Stimulated activated CD8-positive, alpha-beta memory T cell treated with anti-CD3 and anti-CD28 coated beads, Interleukin-2, amount 100 ng/mL, for 48 hours (primary cell): ENCODE measurements around the gene GH2.

Source experiments
- DNase-seq, 2 donors: peaks; one replicate each; pipeline ENCODE4 v3.0.0-alpha.2; 2020; ENCODE audit warnings: low read depth in 2 of 2

Gene GH2

DNA sequence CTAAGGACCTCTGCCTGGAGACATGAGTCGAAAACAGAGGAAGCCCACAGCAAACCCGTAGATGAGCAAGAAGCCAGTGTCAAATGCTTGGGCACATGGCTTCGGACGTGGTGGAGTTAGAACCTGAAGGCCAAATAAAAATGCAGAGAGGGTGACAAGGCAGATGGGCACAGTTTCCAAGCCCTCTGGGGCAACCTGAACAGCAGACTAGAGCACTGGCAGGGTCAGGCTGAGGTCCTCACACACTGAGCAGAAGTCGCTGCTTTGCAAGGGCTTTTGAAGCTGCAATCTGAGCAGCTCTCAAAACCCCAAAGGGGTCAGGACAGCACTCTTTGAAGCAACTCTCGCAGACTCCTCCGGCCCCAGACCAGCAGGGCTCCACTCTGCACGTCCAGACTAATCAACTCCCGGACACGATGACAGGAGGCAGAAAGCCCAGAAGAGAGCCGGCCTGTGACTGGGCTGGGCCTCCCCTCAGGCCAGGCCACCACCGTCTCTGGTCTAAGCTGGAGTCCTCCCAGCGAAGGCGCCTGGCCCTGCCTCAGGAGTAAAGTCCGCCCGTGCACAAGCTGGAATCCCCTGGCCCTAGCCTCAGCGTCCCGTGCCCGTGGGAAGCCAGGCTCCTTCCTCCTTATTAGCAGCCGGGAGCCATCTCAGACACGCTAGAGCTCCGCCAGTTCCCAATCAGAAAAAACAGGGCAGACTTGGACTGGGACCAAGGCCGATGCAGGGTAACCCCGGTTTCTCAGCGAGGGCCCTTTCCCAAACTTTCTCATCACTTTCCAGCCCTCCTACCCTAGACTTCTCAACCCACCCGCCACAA, 40.2 kb downstream of the GH2 start:
- no peak for DNase-seq

DNA sequence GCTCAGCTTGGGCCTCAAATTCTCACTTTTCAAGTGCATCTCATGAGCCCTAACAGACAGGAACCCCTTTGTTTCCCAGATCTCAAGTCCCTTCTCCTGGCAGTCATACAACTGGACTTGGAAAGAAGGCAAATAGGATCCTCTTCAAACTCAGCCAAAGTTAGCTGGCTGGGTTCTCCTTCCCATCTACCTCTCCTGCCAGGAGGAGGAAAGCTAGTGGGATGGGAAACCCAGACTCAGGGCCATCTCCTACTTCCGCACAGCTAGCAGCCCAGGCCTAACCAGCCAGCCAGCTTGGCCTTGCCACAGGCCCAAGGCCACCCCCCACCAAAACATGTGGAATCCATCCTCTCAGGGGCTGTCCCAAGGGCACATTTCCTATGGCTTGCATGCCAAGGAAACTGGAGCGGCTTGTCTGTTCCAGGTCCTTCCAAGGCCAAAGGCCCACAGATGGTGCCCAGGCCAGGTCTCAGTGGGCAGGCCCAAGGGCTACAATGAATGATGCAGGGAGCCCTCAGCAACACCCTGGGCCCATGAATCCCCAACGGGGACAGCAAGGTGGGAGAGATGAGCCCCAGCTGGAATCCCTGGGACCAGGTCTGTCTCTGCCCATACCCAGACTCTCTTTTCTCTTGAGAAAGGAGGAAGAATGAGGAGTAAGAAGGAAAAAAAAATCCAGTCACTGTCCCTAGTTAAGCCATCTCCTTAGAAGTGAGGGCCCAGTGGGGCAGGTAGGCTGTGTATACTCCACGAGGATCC, 41.0 kb downstream of the GH2 start:
- DNase-seq: no peak

DNA sequence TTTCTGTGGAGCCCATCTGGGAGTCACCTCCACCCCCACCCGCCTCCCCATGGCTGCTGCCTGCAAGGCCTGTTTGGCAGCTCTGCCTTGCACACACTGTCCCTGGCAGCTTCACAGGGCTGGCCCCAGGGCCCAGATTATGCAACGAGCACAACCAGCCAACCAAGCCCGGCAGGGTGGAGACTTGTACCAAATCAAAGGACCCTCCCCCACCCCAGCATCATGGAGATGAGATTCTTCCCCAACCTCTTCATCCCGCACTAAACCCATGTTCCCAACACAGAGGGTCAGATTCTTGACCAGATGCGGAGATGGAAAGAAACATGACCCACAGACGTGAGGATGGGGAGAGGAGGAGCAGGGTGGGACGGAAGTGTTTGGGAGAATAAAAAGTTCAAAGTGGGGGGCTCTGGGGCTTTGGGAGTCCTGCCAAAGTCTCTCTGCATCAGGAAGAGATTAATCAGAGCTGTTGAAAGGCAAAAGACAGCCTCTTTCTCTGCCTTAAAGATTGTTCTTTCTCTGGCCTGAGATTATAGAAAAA, 43.0 kb downstream of the GH2 start:
- no peak for DNase-seq

DNA sequence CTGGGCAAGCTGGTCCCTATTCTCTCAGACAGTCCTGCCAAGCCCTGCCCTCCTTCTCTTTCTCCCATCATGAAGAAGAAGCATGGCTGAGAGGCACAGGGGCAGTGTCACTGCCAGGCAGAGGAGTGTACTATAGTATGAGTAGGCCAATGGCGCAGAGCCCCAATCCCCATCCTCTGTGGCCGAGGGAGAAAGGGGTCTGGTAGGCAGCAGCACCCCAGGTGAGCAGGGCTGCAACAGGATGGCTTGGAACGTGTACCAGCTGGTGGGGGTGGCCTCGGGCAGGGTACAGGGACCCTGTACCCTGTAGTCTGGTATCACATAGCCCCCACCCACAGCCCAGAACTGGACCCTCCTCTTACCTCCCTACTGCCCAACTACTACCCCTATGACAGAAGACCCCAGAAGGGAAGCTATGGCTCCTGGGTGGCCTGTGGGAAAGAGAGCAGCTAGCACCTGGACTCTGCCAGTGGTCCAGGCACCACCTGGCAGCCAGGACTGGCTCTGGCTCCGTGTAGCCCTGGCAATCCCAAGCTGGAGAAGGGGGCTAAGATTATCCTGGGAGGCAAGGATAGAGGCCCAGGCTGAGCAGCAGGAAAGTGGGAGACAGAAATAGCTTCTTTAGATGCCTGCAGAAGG, 43.7 kb downstream of the GH2 start:
- DNase-seq: no peak

DNA sequence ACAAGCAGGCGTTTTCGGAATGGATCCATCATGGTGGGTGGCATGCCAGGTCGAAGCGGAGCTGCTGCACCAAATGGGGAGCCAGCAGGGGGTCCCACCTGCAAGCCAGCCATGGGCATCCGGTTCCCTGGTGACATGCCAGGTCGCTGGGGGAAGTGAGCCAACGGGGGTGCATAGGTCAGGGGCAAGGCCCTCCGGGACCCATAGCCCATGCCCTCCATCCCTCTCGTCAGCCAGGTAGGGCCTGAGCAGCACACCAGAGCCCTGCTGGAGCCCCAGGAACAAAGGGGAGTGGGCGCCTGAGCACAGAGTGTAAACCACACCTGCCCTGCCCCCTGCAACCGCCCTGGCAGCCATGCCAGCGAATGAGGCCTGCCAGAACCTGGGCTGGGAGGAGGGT, 44.3 kb downstream of the GH2 start:
- no peak for DNase-seq

DNA sequence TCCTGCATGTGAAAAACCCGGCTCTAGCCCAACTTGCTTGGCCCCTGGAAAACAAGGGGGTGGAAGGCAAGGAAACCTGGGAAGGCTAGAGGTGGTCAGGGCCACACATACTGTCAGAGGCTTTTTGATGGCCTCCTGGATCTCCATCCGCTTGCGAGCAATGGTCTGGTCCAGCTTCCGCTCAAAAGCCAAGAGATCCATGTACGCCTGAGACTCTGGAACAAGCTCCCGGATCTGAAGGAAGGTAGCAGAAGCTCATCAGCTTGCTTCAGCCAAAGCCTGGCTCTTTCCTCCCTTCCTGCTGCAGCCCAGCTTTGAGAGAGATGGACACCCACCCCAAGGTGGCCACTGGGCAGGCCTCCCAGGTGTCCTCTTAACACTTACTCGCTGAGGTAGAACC, 44.9 kb downstream of the GH2 start:
- no peak for DNase-seq

DNA sequence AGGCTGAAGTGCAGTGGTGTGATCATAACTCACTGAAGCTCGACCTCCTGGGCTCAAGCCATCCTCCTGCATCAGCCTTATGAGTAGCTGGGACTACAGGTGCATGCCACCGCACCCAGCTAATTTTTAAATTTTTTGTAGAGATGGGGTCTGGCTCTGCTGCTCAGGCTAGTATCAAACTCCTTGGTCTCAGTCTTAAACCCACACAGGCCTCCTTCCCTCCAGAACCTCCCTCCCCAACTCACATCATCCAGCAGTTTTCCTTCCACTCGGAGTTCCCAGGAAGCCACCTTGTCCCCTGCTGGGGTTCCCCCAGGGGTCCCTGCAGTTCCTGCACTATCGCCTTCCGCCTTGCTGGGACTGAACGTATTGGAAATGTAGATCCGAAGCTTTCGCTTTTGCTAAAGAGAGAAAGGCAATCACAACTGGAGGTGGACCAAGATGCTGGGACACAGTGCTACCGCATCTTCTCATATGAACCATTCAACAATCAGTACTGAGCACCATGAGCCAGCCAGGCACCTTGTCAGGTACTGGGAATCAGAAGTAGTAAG, 46.5 kb downstream of the GH2 start:
- DNase-seq: no peak

DNA sequence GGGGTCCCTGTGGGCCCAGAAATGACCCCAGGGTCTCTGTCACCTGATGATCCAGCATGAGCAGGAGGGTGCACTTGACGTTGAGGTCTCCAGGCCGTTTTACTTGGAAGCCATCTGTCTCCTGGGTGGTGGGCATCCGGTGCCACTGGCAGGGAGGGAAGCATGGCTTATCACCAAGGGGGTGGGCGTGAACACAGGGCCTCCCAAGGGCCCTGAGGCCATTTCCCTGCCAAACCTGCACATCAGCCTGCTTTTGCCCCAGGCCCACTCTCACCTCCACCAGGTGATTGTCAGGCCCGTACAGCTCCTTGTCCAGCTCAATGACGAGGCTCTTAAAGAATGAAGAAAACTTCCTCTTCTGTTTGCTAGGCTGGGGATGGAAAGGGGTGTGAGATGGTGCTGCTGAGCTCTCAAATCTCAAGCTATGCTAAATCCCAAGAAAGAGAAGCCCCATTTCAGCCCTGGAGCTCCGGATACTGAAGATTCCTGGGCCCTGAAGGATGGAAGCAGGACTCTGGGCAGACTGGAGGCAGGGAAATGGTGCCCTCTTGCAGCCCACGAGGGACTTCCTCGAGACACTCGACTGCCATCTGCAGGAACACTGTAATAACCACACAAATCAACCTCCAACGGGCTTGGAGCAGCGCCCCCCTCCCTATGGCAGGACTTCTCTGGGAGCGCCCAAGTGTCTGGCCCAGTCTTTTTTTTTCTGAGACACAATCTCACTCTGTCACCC, 47.1 kb downstream of the GH2 start:
- peak in 1 of 2 donors; percentile 45 for DNase-seq

DNA sequence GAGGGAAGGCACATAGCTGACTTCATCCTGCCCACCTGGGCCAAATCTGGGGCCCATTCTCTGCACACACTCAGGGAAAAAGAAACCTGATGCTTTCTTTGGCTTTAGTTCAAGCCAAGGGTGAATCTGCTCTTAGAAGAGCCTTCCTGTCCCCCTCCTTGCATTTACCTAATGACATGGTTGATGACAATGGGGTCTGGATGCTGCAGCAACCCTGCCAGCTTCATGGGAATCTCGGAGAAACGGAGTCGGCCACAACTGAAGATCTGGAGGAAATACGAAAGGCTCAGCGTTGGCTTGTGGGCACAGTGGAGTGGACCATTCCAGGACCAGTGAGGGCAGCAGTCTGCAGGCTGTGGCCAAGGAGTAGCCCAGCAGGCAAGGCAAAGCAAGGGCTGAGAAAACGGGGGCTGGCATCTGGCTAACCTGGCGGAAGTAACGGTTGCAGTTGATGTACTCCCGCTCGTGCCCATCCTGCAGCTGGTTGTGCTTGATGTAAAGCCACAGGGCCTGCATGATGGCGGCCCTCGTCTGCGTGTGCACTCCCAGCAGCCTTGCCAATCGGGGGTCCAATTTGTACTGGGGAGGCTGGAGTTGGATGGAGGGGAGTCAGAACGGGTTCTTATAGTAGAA, 47.9 kb downstream of the GH2 start:
- DNase-seq: no peak

DNA sequence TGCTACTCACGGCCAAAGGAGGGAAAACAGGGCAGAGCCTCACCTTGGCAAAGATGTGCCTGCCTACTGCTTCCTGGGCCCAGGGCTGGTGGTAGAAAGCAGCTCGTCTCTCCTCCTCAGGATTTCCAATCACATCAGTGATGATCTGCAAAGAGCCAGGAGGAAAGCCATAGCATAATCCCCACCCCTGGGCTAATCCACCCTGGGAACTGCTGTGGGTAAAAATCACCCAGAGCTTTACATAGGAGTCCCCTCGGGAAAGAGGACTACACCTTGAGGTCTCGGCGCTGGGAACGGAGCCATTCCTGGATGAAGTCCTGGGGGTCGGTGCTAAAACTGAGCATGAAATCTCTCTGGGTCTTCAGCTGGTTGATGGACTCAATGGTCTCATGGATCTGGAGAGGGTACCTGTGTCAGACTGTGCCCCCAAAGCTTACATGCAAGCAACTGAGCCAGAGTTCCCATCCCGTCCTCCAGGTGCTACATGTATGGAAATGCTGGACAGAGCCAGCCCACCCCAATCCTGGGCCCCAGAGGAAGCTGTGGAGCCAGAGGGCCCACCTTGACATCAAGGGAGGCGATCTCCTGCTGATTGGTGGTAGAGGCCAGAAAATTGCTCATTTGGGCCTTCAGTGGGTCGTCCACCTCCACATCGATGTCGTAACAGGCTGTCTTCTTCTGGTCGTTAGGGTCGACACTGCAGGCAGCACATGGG, 48.6 kb downstream of the GH2 start:
- no peak for DNase-seq

DNA sequence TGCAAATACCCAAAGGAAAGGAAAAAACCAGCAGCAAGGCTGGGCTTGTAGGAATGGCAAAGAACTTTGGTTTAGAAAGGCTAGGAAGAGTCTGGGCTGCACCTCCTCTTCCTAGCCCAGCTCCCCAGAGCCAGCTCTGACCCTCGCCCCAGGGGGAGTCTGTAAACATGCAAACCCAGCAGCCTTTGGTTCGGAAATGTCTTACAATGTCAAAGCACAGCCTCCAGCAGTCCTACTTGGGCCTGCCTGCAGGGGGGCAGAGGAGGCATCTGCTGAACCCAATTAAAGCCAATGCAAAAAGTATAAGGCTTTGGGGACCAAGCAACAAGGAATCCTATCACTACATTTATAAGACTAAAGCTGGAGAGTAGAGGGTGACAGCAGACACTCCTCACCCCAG, 49.3 kb downstream of the GH2 start:
- DNase-seq: no peak

DNA sequence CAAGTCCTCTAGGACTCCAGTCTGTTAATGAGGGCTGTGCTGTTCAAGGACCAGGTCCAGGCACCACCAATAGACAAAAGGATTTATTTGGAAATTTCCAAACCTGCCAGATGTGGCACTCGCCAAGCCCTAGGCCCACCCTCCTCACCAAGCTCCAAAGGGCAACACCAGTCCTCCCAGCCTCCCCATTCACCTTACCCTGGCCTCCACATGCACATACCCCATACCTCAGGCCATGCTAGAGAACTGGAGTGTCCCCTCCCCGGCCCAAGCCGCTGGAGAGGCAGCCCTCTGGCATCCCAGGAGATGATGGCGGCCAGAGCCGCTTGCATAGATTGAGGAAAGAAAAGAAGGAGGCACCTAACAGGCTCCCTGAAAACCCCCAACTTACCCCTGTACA, 49.7 kb downstream of the GH2 start:
- DNase-seq: no peak

DNA sequence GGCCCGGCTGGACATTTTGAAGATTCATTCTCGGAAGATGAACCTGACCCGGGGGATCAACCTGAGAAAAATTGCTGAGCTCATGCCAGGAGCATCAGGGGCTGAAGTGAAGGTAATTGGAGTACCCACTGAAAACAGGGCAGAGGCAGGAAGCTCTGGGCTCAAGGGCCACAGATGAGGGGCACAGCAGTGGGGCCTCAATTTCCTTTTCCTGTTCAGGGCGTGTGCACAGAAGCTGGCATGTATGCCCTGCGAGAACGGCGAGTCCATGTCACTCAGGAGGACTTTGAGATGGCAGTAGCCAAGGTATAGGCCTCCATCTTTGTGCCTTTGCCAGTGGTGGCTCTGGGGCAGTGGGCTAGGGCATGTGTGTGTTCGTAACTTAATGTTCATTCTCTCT, 50.2 kb downstream of the GH2 start:
- no peak for DNase-seq

DNA sequence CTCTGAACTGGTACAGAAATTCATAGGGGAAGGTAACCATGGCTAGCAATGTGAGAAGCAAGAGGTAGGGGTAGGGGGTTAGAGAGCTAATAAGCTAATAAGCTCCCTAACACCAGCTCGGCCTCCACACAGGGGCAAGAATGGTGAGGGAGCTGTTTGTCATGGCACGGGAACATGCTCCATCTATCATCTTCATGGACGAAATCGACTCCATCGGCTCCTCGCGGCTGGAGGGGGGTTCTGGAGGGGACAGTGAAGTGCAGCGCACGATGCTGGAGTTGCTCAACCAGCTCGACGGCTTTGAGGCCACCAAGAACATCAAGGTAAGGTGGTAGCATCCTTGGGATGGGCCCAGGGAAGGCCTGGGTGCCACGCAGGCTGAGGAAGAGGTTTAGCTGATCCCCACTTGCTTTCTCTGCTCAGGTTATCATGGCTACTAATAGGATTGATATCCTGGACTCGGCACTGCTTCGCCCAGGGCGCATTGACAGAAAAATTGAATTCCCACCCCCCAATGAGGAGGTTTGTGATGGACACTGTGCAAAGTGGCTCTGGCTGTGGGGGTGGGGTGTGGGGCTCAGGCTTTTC, 50.7 kb downstream of the GH2 start:
- no peak for DNase-seq

DNA sequence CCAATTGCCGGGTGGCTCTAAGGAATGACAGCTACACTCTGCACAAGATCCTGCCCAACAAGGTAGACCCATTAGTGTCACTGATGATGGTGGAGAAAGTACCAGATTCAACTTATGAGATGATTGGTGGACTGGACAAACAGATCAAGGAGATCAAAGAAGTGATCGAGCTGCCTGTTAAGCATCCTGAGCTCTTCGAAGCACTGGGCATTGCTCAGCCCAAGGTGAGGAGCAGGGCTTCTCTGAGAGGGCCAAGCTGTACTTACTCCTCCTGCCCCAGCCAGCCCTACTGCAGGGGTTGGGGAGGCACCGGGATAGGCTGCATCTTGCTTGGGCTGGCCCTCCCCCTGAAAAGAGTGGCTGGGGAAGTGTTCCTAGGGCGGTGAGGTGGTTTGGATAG, 51.5 kb downstream of the GH2 start:
- no peak for DNase-seq
